Measurements from ENCODE around the gene UNKL.

GRCh38 chr16:1314399-1315068, 100.0 kb downstream of the UNKL start:
- TF ChIP-seq, protein P1, sequence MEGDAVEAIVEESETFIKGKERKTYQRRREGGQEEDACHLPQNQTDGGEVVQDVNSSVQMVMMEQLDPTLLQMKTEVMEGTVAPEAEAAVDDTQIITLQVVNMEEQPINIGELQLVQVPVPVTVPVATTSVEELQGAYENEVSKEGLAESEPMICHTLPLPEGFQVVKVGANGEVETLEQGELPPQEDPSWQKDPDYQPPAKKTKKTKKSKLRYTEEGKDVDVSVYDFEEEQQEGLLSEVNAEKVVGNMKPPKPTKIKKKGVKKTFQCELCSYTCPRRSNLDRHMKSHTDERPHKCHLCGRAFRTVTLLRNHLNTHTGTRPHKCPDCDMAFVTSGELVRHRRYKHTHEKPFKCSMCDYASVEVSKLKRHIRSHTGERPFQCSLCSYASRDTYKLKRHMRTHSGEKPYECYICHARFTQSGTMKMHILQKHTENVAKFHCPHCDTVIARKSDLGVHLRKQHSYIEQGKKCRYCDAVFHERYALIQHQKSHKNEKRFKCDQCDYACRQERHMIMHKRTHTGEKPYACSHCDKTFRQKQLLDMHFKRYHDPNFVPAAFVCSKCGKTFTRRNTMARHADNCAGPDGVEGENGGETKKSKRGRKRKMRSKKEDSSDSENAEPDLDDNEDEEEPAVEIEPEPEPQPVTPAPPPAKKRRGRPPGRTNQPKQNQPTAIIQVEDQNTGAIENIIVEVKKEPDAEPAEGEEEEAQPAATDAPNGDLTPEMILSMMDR (IDR thresholded peaks at IDR 0.05) = no peak
- no peak for TF ChIP-seq EZH2 (IDR thresholded peaks at IDR 0.05)

All from neural progenitor cell (in vitro differentiated cells).